Measurements from ENCODE around the gene BHLHE40. TPM values are rescaled to one million over a fixed set of nuclear protein-coding genes. Genes with fewer than 3 reads are reported as not detected.

BHLHE40 gene
- total RNA-seq, 1 donor from 2014 or later: 0.21 TPM

GRCh38 chr3:4988983-4989834 is 10.0 kb downstream of the BHLHE40 start:
- Mint-ChIP-seq H3K9me3 (no peaks in the 10 kb centered on the region), H3K4me1 (peaks cover 11% of the 10 kb centered on the region), H3K36me3 (ENCODE audit: low read depth) (no peaks in the 10 kb centered on the region), H3K4me3 (no peak overlapping the region), H3K27ac (ENCODE audit: unreplicated experiment) (no peak overlapping the region), H3K27me3 (ENCODE audit: low read depth) (peaks cover 27% of the 10 kb centered on the region)
- TF ChIP-seq, protein P1, sequence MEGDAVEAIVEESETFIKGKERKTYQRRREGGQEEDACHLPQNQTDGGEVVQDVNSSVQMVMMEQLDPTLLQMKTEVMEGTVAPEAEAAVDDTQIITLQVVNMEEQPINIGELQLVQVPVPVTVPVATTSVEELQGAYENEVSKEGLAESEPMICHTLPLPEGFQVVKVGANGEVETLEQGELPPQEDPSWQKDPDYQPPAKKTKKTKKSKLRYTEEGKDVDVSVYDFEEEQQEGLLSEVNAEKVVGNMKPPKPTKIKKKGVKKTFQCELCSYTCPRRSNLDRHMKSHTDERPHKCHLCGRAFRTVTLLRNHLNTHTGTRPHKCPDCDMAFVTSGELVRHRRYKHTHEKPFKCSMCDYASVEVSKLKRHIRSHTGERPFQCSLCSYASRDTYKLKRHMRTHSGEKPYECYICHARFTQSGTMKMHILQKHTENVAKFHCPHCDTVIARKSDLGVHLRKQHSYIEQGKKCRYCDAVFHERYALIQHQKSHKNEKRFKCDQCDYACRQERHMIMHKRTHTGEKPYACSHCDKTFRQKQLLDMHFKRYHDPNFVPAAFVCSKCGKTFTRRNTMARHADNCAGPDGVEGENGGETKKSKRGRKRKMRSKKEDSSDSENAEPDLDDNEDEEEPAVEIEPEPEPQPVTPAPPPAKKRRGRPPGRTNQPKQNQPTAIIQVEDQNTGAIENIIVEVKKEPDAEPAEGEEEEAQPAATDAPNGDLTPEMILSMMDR (conservative IDR thresholded peaks at IDR 0.05): no peak
- DNase-seq (ENCODE audit: low read depth, low spot score): no peak

DNA sequence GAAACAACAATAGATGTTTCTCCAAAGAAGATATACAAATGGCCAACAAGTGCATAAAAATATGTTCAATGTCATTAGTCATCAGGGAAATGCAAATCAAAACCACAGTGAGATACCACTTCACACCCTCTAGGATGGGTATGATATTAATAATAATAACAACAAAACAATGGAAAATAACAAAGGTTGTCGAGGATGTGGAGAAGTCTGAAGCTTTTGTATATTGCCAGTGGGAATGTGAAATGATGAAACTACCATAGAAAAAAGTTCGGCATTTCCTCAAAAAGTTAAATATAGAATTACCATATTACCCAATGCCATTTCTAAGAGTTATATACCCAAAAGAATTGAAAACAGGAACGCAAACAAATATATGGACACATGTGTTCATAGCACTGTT is 10.8 kb downstream of the BHLHE40 start:
- H3K27ac Mint-ChIP-seq (ENCODE audit: unreplicated experiment): no peak overlapping the region
- H3K27me3 Mint-ChIP-seq (ENCODE audit: low read depth): peaks cover 22% of the 10 kb centered on the region
- TF ChIP-seq, protein P1 (conservative IDR thresholded peaks at IDR 0.05): no peak
- H3K36me3 Mint-ChIP-seq (ENCODE audit: low read depth): no peaks in the 10 kb centered on the region
- H3K4me3 Mint-ChIP-seq: no peak overlapping the region
- DNase-seq (ENCODE audit: low read depth, low spot score): no peak
- no peaks in the 10 kb centered on the region for H3K9me3 Mint-ChIP-seq
- peaks cover 11% of the 10 kb centered on the region for H3K4me1 Mint-ChIP-seq

DNA sequence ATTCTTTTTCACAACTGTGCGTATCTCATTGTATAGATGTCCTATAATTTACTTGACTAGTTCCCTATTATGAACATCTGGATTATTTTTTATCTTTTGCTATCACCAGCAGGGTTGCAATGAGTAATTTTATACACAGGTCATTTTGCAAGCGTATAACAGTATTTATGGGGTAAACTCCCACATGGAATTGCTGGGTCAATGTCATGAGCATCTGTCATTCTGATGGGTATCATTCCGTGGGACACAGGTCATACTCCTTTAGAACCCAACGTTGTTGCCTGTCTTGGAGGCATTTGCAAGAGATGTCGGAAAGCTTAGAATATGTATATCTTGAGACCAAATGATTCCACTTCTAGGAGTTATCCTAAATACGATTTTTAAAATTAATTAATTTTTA is 12.9 kb downstream of the BHLHE40 start:
- Mint-ChIP-seq H3K9me3 (no peaks in the 10 kb centered on the region), H3K36me3 (ENCODE audit: low read depth) (no peaks in the 10 kb centered on the region), H3K4me1 (peaks cover 3% of the 10 kb centered on the region), H3K4me3 (no peak overlapping the region), H3K27me3 (ENCODE audit: low read depth) (peaks cover 2% of the 10 kb centered on the region), H3K27ac (ENCODE audit: unreplicated experiment) (no peak overlapping the region)
- TF ChIP-seq, protein P1 (conservative IDR thresholded peaks at IDR 0.05): no peak
- DNase-seq (ENCODE audit: low read depth, low spot score): no peak

- Mint-ChIP-seq H3K4me1 (no peaks in the 10 kb centered on the region), H3K27me3 (ENCODE audit: low read depth) (no peaks in the 10 kb centered on the region), H3K9me3 (no peaks in the 10 kb centered on the region), H3K4me3 (no peak overlapping the region), H3K27ac (ENCODE audit: unreplicated experiment) (no peak overlapping the region), H3K36me3 (ENCODE audit: low read depth) (no peaks in the 10 kb centered on the region)
- DNase-seq (ENCODE audit: low read depth, low spot score): no peak
- TF ChIP-seq, protein P1 (conservative IDR thresholded peaks at IDR 0.05): no peak
Observed at GRCh38 chr3:4993276-4994143, 14.3 kb downstream of the BHLHE40 start.

DNA sequence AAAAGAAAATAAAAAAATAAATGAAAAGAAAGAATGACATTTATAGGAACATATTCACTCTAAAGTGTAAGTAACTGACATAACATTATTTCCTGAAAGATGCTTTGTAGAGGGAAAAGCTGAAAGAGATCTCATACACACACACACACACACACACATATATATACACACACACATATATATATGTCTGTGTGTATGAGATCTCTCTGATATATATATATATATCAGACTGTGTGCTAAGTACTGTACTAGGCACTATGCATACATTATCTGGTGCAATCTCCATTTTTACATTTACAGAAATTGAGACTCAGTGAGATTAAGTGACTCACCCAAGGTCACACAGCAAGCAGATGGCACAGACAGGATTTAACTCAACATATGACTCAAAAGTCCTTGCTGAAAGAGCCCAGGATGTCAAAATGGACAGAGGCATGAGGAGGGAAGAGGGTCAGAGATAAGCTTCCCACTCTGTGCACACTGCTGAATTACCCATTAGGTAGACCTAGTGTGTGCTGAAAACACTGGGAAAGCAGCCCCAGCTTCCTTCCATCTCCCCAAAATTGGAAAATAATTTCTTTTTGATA is 15.0 kb downstream of the BHLHE40 start:
- Mint-ChIP-seq H3K36me3 (ENCODE audit: low read depth) (no peaks in the 10 kb centered on the region), H3K9me3 (no peaks in the 10 kb centered on the region), H3K4me3 (no peak overlapping the region), H3K27ac (ENCODE audit: unreplicated experiment) (no peak overlapping the region), H3K27me3 (ENCODE audit: low read depth) (no peaks in the 10 kb centered on the region), H3K4me1 (no peaks in the 10 kb centered on the region)
- no peak for DNase-seq (ENCODE audit: low read depth, low spot score)
- TF ChIP-seq, protein P1 (conservative IDR thresholded peaks at IDR 0.05): no peak

All from neural crest cell (in vitro differentiated cells).